Effector CD4-positive, alpha-beta T cell (primary cell): ENCODE measurements around the gene TRMT1L.

Experiments used
- DNase-seq: peaks from one replicate; pipeline ENCODE4 v3.0.0-alpha.2; 2020

Gene TRMT1L

GRCh38 chr1:185111873-185112272 is 44.9 kb downstream of the TRMT1L start:
- DNase-seq: no peak

- no peak for DNase-seq
These were observed 46.6 kb downstream of the TRMT1L start for GRCh38 chr1:185110145-185110544.

- no peak for DNase-seq
These were observed 48.4 kb downstream of the TRMT1L start for GRCh38 chr1:185108321-185108720.

- DNase-seq: no peak
These were observed 51.6 kb downstream of the TRMT1L start for GRCh38 chr1:185105121-185105520.

- DNase-seq: no peak
These were observed 52.7 kb downstream of the TRMT1L start for GRCh38 chr1:185104083-185104482.

GRCh38 chr1:185096531-185096930 is 60.2 kb downstream of the TRMT1L start:
- DNase-seq: no peak

GRCh38 chr1:185094761-185095160 is 62.0 kb downstream of the TRMT1L start:
- DNase-seq: no peak

GRCh38 chr1:185091480-185091879 is 65.3 kb downstream of the TRMT1L start:
- DNase-seq: no peak

GRCh38 chr1:185087746-185088145 is 69.0 kb downstream of the TRMT1L start:
- no peak for DNase-seq

GRCh38 chr1:185087101-185087500 is 69.7 kb downstream of the TRMT1L start:
- no peak for DNase-seq

GRCh38 chr1:185083818-185084217 is 72.9 kb downstream of the TRMT1L start:
- no peak for DNase-seq

- DNase-seq: no peak
These were observed 76.3 kb downstream of the TRMT1L start for GRCh38 chr1:185080422-185080821.

- DNase-seq: no peak
These were observed 79.4 kb downstream of the TRMT1L start for GRCh38 chr1:185077374-185077773.

- DNase-seq: no peak
These were observed 81.3 kb downstream of the TRMT1L start for GRCh38 chr1:185075476-185075875.

GRCh38 chr1:185074307-185074706 is 82.4 kb downstream of the TRMT1L start:
- no peak for DNase-seq

GRCh38 chr1:185073725-185074124 is 83.0 kb downstream of the TRMT1L start:
- no peak for DNase-seq

GRCh38 chr1:185070051-185070450 is 86.7 kb downstream of the TRMT1L start:
- DNase-seq: no peak

- no peak for DNase-seq
These were observed 87.5 kb downstream of the TRMT1L start for GRCh38 chr1:185069202-185069772.

- DNase-seq: no peak
These were observed 88.4 kb downstream of the TRMT1L start for GRCh38 chr1:185068341-185068740.
